ENCODE data around the gene CRAMP1.

Gene CRAMP1

GRCh38 chr16:1631931-1632637, 19.9 kb downstream of the CRAMP1 start:
- H3K9me3 ChIP-seq (ENCODE audit: control insufficient read depth in 1 of 2, low read length in 2 of 2): no peaks in the 10 kb centered on the region
- peak overlapping the region in 1 of 2 donors; percentile 2 for H3K9ac ChIP-seq (ENCODE audit: low read depth in 1 of 2, low read length in 2 of 2)
- peaks cover 23 to 66% of the 10 kb centered on the region in 2 donors for H3K36me3 ChIP-seq (ENCODE audit: control insufficient read depth in 1 of 2, insufficient read depth in 2 of 2, low read length in 2 of 2)
- H3K4me3 ChIP-seq (ENCODE audit: low read depth in 1 of 2, low read length in 2 of 2): peak overlapping the region; percentile 34 to 43
- H3K4me1 ChIP-seq (ENCODE audit: control insufficient read depth in 1 of 2, insufficient read depth in 2 of 2, low read length in 2 of 2): peaks cover 12 to 20% of the 10 kb centered on the region in 2 donors
- no peaks in the 10 kb centered on the region for H3K27me3 ChIP-seq (ENCODE audit: control insufficient read depth in 1 of 2, insufficient read depth in 2 of 2, low read length in 2 of 2)
- H3K27ac ChIP-seq (ENCODE audit: low read depth, low read length): no peak overlapping the region

- Histone ChIP-seq H3K4me1 (ENCODE audit: control insufficient read depth in 1 of 2, insufficient read depth in 2 of 2, low read length in 2 of 2) (peaks cover 12 to 20% of the 10 kb centered on the region in 2 donors), H3K36me3 (ENCODE audit: control insufficient read depth in 1 of 2, insufficient read depth in 2 of 2, low read length in 2 of 2) (peaks cover 23 to 66% of the 10 kb centered on the region in 2 donors), H3K4me3 (ENCODE audit: low read depth in 1 of 2, low read length in 2 of 2) (peak overlapping the region; percentile 34 to 43), H3K9me3 (ENCODE audit: control insufficient read depth in 1 of 2, low read length in 2 of 2) (no peaks in the 10 kb centered on the region), H3K9ac (ENCODE audit: low read depth in 1 of 2, low read length in 2 of 2) (no peak overlapping the region), H3K27me3 (ENCODE audit: control insufficient read depth in 1 of 2, insufficient read depth in 2 of 2, low read length in 2 of 2) (no peaks in the 10 kb centered on the region), H3K27ac (ENCODE audit: low read depth, low read length) (no peak overlapping the region)
These were observed 20.4 kb downstream of the CRAMP1 start for GRCh38 chr16:1632638-1632970.

GRCh38 chr16:1633310-1633709, 21.1 kb downstream of the CRAMP1 start:
- no peaks in the 10 kb centered on the region for H3K27me3 ChIP-seq (ENCODE audit: control insufficient read depth in 1 of 2, insufficient read depth in 2 of 2, low read length in 2 of 2)
- no peak overlapping the region for H3K9ac ChIP-seq (ENCODE audit: low read depth in 1 of 2, low read length in 2 of 2)
- no peak overlapping the region for H3K27ac ChIP-seq (ENCODE audit: low read depth, low read length)
- H3K4me1 ChIP-seq (ENCODE audit: control insufficient read depth in 1 of 2, insufficient read depth in 2 of 2, low read length in 2 of 2): peaks cover 12 to 20% of the 10 kb centered on the region in 2 donors
- no peak overlapping the region for H3K4me3 ChIP-seq (ENCODE audit: low read depth in 1 of 2, low read length in 2 of 2)
- peaks cover 27 to 68% of the 10 kb centered on the region in 2 donors for H3K36me3 ChIP-seq (ENCODE audit: control insufficient read depth in 1 of 2, insufficient read depth in 2 of 2, low read length in 2 of 2)
- no peaks in the 10 kb centered on the region for H3K9me3 ChIP-seq (ENCODE audit: control insufficient read depth in 1 of 2, low read length in 2 of 2)

GRCh38 chr16:1634541-1634940, 22.4 kb downstream of the CRAMP1 start:
- H3K27ac ChIP-seq (ENCODE audit: low read depth, low read length): no peak overlapping the region
- no peak overlapping the region for H3K9ac ChIP-seq (ENCODE audit: low read depth in 1 of 2, low read length in 2 of 2)
- H3K4me1 ChIP-seq (ENCODE audit: control insufficient read depth in 1 of 2, insufficient read depth in 2 of 2, low read length in 2 of 2): peaks cover 12 to 20% of the 10 kb centered on the region in 2 donors
- H3K4me3 ChIP-seq (ENCODE audit: low read depth in 1 of 2, low read length in 2 of 2): no peak overlapping the region
- no peaks in the 10 kb centered on the region for H3K9me3 ChIP-seq (ENCODE audit: control insufficient read depth in 1 of 2, low read length in 2 of 2)
- peaks cover 26 to 76% of the 10 kb centered on the region in 2 donors for H3K36me3 ChIP-seq (ENCODE audit: control insufficient read depth in 1 of 2, insufficient read depth in 2 of 2, low read length in 2 of 2)
- no peaks in the 10 kb centered on the region for H3K27me3 ChIP-seq (ENCODE audit: control insufficient read depth in 1 of 2, insufficient read depth in 2 of 2, low read length in 2 of 2)

- Histone ChIP-seq H3K36me3 (ENCODE audit: control insufficient read depth in 1 of 2, insufficient read depth in 2 of 2, low read length in 2 of 2) (peaks cover 24 to 80% of the 10 kb centered on the region in 2 donors), H3K4me3 (ENCODE audit: low read depth in 1 of 2, low read length in 2 of 2) (no peak overlapping the region), H3K4me1 (ENCODE audit: control insufficient read depth in 1 of 2, insufficient read depth in 2 of 2, low read length in 2 of 2) (peaks cover 12 to 20% of the 10 kb centered on the region in 2 donors), H3K9me3 (ENCODE audit: control insufficient read depth in 1 of 2, low read length in 2 of 2) (no peaks in the 10 kb centered on the region), H3K27ac (ENCODE audit: low read depth, low read length) (no peak overlapping the region), H3K9ac (ENCODE audit: low read depth in 1 of 2, low read length in 2 of 2) (no peak overlapping the region), H3K27me3 (ENCODE audit: control insufficient read depth in 1 of 2, insufficient read depth in 2 of 2, low read length in 2 of 2) (no peaks in the 10 kb centered on the region)
These were observed 22.9 kb downstream of the CRAMP1 start for GRCh38 chr16:1635070-1635469.

DNA sequence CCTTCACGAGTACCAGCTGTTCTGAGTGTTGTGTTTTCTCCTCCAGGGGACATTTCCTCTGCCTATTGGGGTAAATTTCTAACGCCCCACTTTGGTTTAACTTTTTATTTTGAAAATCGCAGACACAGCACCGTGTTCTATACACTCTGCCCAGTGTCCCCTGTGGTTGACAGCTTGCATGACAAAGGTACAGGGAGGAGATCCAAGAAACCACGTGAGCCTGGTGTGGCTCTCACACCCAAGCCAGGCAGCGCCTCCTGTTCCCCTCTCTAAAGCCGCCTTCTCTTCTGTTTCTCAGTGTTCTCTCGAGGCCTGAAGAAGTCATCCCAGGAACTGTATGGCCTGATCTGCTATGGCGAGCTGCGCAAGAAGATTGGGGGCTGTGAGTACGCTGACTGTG, 25.4 kb downstream of the CRAMP1 start:
- H3K27me3 ChIP-seq (ENCODE audit: control insufficient read depth in 1 of 2, insufficient read depth in 2 of 2, low read length in 2 of 2): no peaks in the 10 kb centered on the region
- peaks cover 43 to 89% of the 10 kb centered on the region in 2 donors for H3K36me3 ChIP-seq (ENCODE audit: control insufficient read depth in 1 of 2, insufficient read depth in 2 of 2, low read length in 2 of 2)
- no peak overlapping the region for H3K4me3 ChIP-seq (ENCODE audit: low read depth in 1 of 2, low read length in 2 of 2)
- H3K9me3 ChIP-seq (ENCODE audit: control insufficient read depth in 1 of 2, low read length in 2 of 2): no peaks in the 10 kb centered on the region
- H3K27ac ChIP-seq (ENCODE audit: low read depth, low read length): no peak overlapping the region
- H3K9ac ChIP-seq (ENCODE audit: low read depth in 1 of 2, low read length in 2 of 2): no peak overlapping the region
- peaks cover 0 to 5% of the 10 kb centered on the region in 2 donors for H3K4me1 ChIP-seq (ENCODE audit: control insufficient read depth in 1 of 2, insufficient read depth in 2 of 2, low read length in 2 of 2)

DNA sequence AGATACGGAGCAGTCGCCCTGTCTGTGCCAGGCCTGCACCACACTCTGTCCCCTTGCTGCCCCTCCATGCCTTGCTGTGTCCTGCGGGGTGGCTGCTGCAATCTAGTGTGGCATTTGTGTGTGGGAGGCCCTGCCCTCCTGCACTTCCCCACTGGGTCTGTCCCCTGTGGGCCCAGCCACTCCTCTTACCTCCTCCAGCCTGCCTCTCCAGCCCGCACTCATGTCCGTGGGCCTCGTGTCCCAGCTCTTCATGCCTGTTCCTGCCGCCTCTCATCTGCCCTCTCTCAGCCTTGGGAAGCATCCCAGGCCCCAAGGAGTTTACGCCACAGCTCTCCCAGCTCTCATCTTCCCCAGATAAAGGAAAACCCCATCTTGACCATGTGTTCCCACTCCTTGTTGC, 26.6 kb downstream of the CRAMP1 start:
- no peak overlapping the region for H3K4me3 ChIP-seq (ENCODE audit: low read depth in 1 of 2, low read length in 2 of 2)
- H3K4me1 ChIP-seq (ENCODE audit: control insufficient read depth in 1 of 2, insufficient read depth in 2 of 2, low read length in 2 of 2): no peaks in the 10 kb centered on the region
- H3K9ac ChIP-seq (ENCODE audit: low read depth in 1 of 2, low read length in 2 of 2): no peak overlapping the region
- H3K9me3 ChIP-seq (ENCODE audit: control insufficient read depth in 1 of 2, low read length in 2 of 2): no peaks in the 10 kb centered on the region
- no peak overlapping the region for H3K27ac ChIP-seq (ENCODE audit: low read depth, low read length)
- no peaks in the 10 kb centered on the region for H3K27me3 ChIP-seq (ENCODE audit: control insufficient read depth in 1 of 2, insufficient read depth in 2 of 2, low read length in 2 of 2)
- H3K36me3 ChIP-seq (ENCODE audit: control insufficient read depth in 1 of 2, insufficient read depth in 2 of 2, low read length in 2 of 2): peaks cover 44 to 88% of the 10 kb centered on the region in 2 donors

- no peaks in the 10 kb centered on the region for H3K4me1 ChIP-seq (ENCODE audit: control insufficient read depth in 1 of 2, insufficient read depth in 2 of 2, low read length in 2 of 2)
- H3K4me3 ChIP-seq (ENCODE audit: low read depth in 1 of 2, low read length in 2 of 2): no peak overlapping the region
- H3K9ac ChIP-seq (ENCODE audit: low read depth in 1 of 2, low read length in 2 of 2): no peak overlapping the region
- no peaks in the 10 kb centered on the region for H3K27me3 ChIP-seq (ENCODE audit: control insufficient read depth in 1 of 2, insufficient read depth in 2 of 2, low read length in 2 of 2)
- H3K27ac ChIP-seq (ENCODE audit: low read depth, low read length): no peak overlapping the region
- H3K36me3 ChIP-seq (ENCODE audit: control insufficient read depth in 1 of 2, insufficient read depth in 2 of 2, low read length in 2 of 2): peaks cover 45 to 88% of the 10 kb centered on the region in 2 donors
- H3K9me3 ChIP-seq (ENCODE audit: control insufficient read depth in 1 of 2, low read length in 2 of 2): no peaks in the 10 kb centered on the region
These were observed 27.1 kb downstream of the CRAMP1 start for GRCh38 chr16:1639282-1639681.

DNA sequence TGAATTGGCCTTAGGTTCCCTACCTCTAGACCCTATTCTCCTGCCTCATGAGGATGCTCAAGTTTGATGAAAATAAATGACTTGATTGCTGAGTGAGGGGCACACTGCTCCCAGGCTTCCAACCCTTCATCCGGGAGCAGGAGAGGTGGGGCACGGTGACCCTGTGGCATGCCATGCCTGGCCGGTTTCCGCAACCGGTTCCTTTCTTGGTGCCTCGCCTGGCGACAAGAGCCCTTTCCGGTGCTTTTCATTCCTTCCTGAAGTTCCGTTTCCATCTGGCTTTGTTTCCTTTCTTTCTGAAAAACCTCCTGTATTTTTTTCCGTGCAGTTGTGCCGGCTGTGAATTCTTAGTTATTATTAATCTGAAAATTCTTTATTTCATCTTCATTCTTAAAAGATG, 27.7 kb downstream of the CRAMP1 start:
- Histone ChIP-seq H3K27me3 (ENCODE audit: control insufficient read depth in 1 of 2, insufficient read depth in 2 of 2, low read length in 2 of 2) (no peaks in the 10 kb centered on the region), H3K4me1 (ENCODE audit: control insufficient read depth in 1 of 2, insufficient read depth in 2 of 2, low read length in 2 of 2) (no peaks in the 10 kb centered on the region), H3K27ac (ENCODE audit: low read depth, low read length) (no peak overlapping the region), H3K36me3 (ENCODE audit: control insufficient read depth in 1 of 2, insufficient read depth in 2 of 2, low read length in 2 of 2) (peaks cover 44 to 87% of the 10 kb centered on the region in 2 donors), H3K9me3 (ENCODE audit: control insufficient read depth in 1 of 2, low read length in 2 of 2) (no peaks in the 10 kb centered on the region), H3K4me3 (ENCODE audit: low read depth in 1 of 2, low read length in 2 of 2) (no peak overlapping the region), H3K9ac (ENCODE audit: low read depth in 1 of 2, low read length in 2 of 2) (no peak overlapping the region)

GRCh38 chr16:1640261-1640941, 28.2 kb downstream of the CRAMP1 start:
- H3K4me3 ChIP-seq (ENCODE audit: low read depth in 1 of 2, low read length in 2 of 2): no peak overlapping the region
- H3K4me1 ChIP-seq (ENCODE audit: control insufficient read depth in 1 of 2, insufficient read depth in 2 of 2, low read length in 2 of 2): no peaks in the 10 kb centered on the region
- no peak overlapping the region for H3K27ac ChIP-seq (ENCODE audit: low read depth, low read length)
- H3K9me3 ChIP-seq (ENCODE audit: control insufficient read depth in 1 of 2, low read length in 2 of 2): no peaks in the 10 kb centered on the region
- H3K9ac ChIP-seq (ENCODE audit: low read depth in 1 of 2, low read length in 2 of 2): no peak overlapping the region
- H3K36me3 ChIP-seq (ENCODE audit: control insufficient read depth in 1 of 2, insufficient read depth in 2 of 2, low read length in 2 of 2): peaks cover 44 to 84% of the 10 kb centered on the region in 2 donors
- H3K27me3 ChIP-seq (ENCODE audit: control insufficient read depth in 1 of 2, insufficient read depth in 2 of 2, low read length in 2 of 2): no peaks in the 10 kb centered on the region

All from duodenal mucosa (tissue), 2 donors.